ENCODE measurements around the gene F2RL2.

Gene F2RL2

GRCh38 chr5:76652809-76653414 is 29.7 kb upstream of the F2RL2 start:
- ChIA-PET POLR2A (no interaction called here), CTCF (interaction anchor here (1.1 to 11.6 kb wide), 6 partner anchors 11 to 122 kb away, joined by 3 to 67 read pairs (median 14); no protein-coding TSS in a partner anchor)
- H3K4me3 ChIP-seq (ENCODE audit: low read depth, low read length): no peak overlapping the region
- no peak for TF ChIP-seq CTCF (IDR thresholded peaks at IDR 0.05; ENCODE audit: insufficient read depth, low read length, missing control alignments)
- no peak for DNase-seq (ENCODE audit: low read depth, low spot score)

- CTCF ChIA-PET: interaction anchor here (6.2 to 11.6 kb wide), 3 partner anchors 7 to 126 kb away, joined by 24 to 67 read pairs (median 39); no protein-coding TSS in a partner anchor
Observed at GRCh38 chr5:76649140-76649539, 25.9 kb upstream of the F2RL2 start.

GRCh38 chr5:76643371-76643770 is 20.2 kb upstream of the F2RL2 start:
- no peak overlapping the region for H3K4me3 ChIP-seq (ENCODE audit: low read depth, low read length)
- CTCF ChIA-PET: interaction anchor here (0.7 to 5.5 kb wide), 9 partner anchors 9 to 152 kb away, joined by 3 to 288 read pairs (median 21); no protein-coding TSS in a partner anchor
- POLR2A ChIA-PET: no interaction called here
- DNase-seq (ENCODE audit: low read depth, low spot score): no peak
- TF ChIP-seq CTCF (IDR thresholded peaks at IDR 0.05; ENCODE audit: insufficient read depth, low read length, missing control alignments): no peak

More at GRCh38 chr5:76649140-76649539, 25.9 kb upstream of the F2RL2 start:
- H3K4me3 ChIP-seq (ENCODE audit: low read depth, low read length): no peak overlapping the region
- no peak for DNase-seq (ENCODE audit: low read depth, low spot score)
- POLR2A ChIA-PET: no interaction called here
- TF ChIP-seq CTCF (IDR thresholded peaks at IDR 0.05; ENCODE audit: insufficient read depth, low read length, missing control alignments): no peak

GRCh38 chr5:76642390-76643040 is 19.3 kb upstream of the F2RL2 start:
- no peak for DNase-seq (ENCODE audit: low read depth, low spot score)

GRCh38 chr5:76641514-76642120 is 18.4 kb upstream of the F2RL2 start:
- peak; percentile 60 for TF ChIP-seq CTCF (IDR thresholded peaks at IDR 0.05; ENCODE audit: insufficient read depth, low read length, missing control alignments)
- no peak overlapping the region for H3K4me3 ChIP-seq (ENCODE audit: low read depth, low read length)
- ChIA-PET CTCF (interaction anchor here (0.7 to 5.5 kb wide), 19 partner anchors 10 to 375 kb away, joined by 3 to 288 read pairs (median 4); partner anchors contain the start of gene F2RL2), POLR2A (no interaction called here)
- DNase-seq (ENCODE audit: low read depth, low spot score): no peak

More at GRCh38 chr5:76642390-76643040, 19.3 kb upstream of the F2RL2 start:
- CTCF ChIA-PET: interaction anchor here (0.7 to 5.5 kb wide), 18 partner anchors 11 to 374 kb away, joined by 3 to 288 read pairs (median 4); partner anchors contain the start of gene F2RL2
- no peak for TF ChIP-seq CTCF (IDR thresholded peaks at IDR 0.05; ENCODE audit: insufficient read depth, low read length, missing control alignments)
- POLR2A ChIA-PET: no interaction called here
- H3K4me3 ChIP-seq (ENCODE audit: low read depth, low read length): no peak overlapping the region

GRCh38 chr5:76638479-76638878 is 15.3 kb upstream of the F2RL2 start:
- CTCF ChIA-PET: interaction anchor here (0.6 to 8.2 kb wide), 11 partner anchors 8 to 138 kb away, joined by 3 to 122 read pairs (median 3); no protein-coding TSS in a partner anchor
- DNase-seq (ENCODE audit: low read depth, low spot score): no peak
- POLR2A ChIA-PET: interaction anchor here (0.5 kb wide), 1 partner anchor 638 kb away, joined by 3 read pairs; no protein-coding TSS in a partner anchor
- no peak for TF ChIP-seq CTCF (IDR thresholded peaks at IDR 0.05; ENCODE audit: insufficient read depth, low read length, missing control alignments)
- no peak overlapping the region for H3K4me3 ChIP-seq (ENCODE audit: low read depth, low read length)

Measured in AG04449 (cell line).